Fibroblast of pulmonary artery (primary cell): Measurements from ENCODE around the gene CALM1.

Experiments
- DNase-seq: peaks from one replicate; pipeline ENCODE4 v3.0.0-alpha.2; 2010; ENCODE audit warnings: low read depth
- H3K4me3 ChIP-seq: replicated peaks from 2 replicates; pipeline ENCODE4 v1.5.1; 2011; ENCODE audit warnings: low read depth, mild to moderate bottlenecking, control low read depth, low read length, moderate library complexity
- CTCF ChIP-seq: IDR thresholded peaks from 2 replicates; pipeline ENCODE4 v1.5.1; 2011; ENCODE audit warnings: mild to moderate bottlenecking, control low read depth, low read length, inconsistent platforms; ENCODE audit errors: missing control alignments

Gene CALM1

GRCh38 chr14:90442388-90442787 lies 45.6 kb downstream of the CALM1 start:
- no peak overlapping the region for H3K4me3 ChIP-seq
- no peak for TF ChIP-seq CTCF
- no peak for DNase-seq

- TF ChIP-seq CTCF = no peak
- H3K4me3 ChIP-seq = no peak overlapping the region
- no peak for DNase-seq
Measured at GRCh38 chr14:90443161-90444076, 46.6 kb downstream of the CALM1 start.

GRCh38 chr14:90444077-90444696 lies 47.4 kb downstream of the CALM1 start:
- no peak overlapping the region for H3K4me3 ChIP-seq
- DNase-seq = peak; percentile 18
- no peak for TF ChIP-seq CTCF

GRCh38 chr14:90445011-90445410 lies 48.2 kb downstream of the CALM1 start:
- no peak for DNase-seq
- no peak for TF ChIP-seq CTCF
- no peak overlapping the region for H3K4me3 ChIP-seq

GRCh38 chr14:90446405-90446804 lies 49.6 kb downstream of the CALM1 start:
- TF ChIP-seq CTCF = no peak
- no peak overlapping the region for H3K4me3 ChIP-seq
- no peak for DNase-seq

- no peak for TF ChIP-seq CTCF
- no peak for DNase-seq
- H3K4me3 ChIP-seq = no peak overlapping the region
Measured at GRCh38 chr14:90447720-90448497, 51.1 kb downstream of the CALM1 start.
